IPS-18a (cell line): ENCODE measurements around the gene CNTN3.
A peak's percentile ranks its signal among the peaks of the same experiment; 100 is the strongest.

Experiments
- H3K27ac ChIP-seq: one replicate; pipeline ENCODE4 v1.5.1; 2013; ENCODE audit warnings: low read length
- H3K27me3 ChIP-seq: one replicate; pipeline ENCODE4 v1.6.1; 2013; ENCODE audit warnings: mild to moderate bottlenecking, low read length; ENCODE audit not compliant: control insufficient read depth, insufficient read depth
- H3K36me3 ChIP-seq: one replicate; pipeline ENCODE4 v1.6.1; 2013; ENCODE audit warnings: low read depth, low read length; ENCODE audit not compliant: control insufficient read depth
- H3K4me1 ChIP-seq: one replicate; pipeline ENCODE4 v1.6.1; 2013; ENCODE audit warnings: low read depth, low read length; ENCODE audit not compliant: control insufficient read depth
- H3K4me3 ChIP-seq: one replicate; pipeline ENCODE4 v1.5.1; 2013; ENCODE audit warnings: low read length
- H3K9ac ChIP-seq: one replicate; pipeline ENCODE4 v1.6.1; 2013; ENCODE audit warnings: mild to moderate bottlenecking, low read length, moderate library complexity
- H3K9me3 ChIP-seq: one replicate; pipeline ENCODE4 v1.6.1; 2013; ENCODE audit warnings: low read depth, low read length; ENCODE audit not compliant: control insufficient read depth

The CNTN3 gene

GRCh38 chr3:74633021-74633420 lies 18.6 kb upstream of the CNTN3 start:
- Histone ChIP-seq H3K9me3 (no peaks in the 10 kb centered on the region), H3K36me3 (no peaks in the 10 kb centered on the region), H3K4me3 (no peak overlapping the region), H3K9ac (no peak overlapping the region), H3K27ac (no peak overlapping the region), H3K4me1 (no peaks in the 10 kb centered on the region), H3K27me3 (no peaks in the 10 kb centered on the region)

GRCh38 chr3:74631351-74632140 lies 17.1 kb upstream of the CNTN3 start:
- no peak overlapping the region for H3K27ac ChIP-seq
- no peaks in the 10 kb centered on the region for H3K27me3 ChIP-seq
- no peaks in the 10 kb centered on the region for H3K4me1 ChIP-seq
- no peaks in the 10 kb centered on the region for H3K9me3 ChIP-seq
- H3K4me3 ChIP-seq = no peak overlapping the region
- H3K9ac ChIP-seq = no peak overlapping the region
- no peaks in the 10 kb centered on the region for H3K36me3 ChIP-seq

- no peak overlapping the region for H3K27ac ChIP-seq
- H3K27me3 ChIP-seq = no peaks in the 10 kb centered on the region
- H3K9ac ChIP-seq = no peak overlapping the region
- no peaks in the 10 kb centered on the region for H3K4me1 ChIP-seq
- no peak overlapping the region for H3K4me3 ChIP-seq
- H3K36me3 ChIP-seq = no peaks in the 10 kb centered on the region
- no peaks in the 10 kb centered on the region for H3K9me3 ChIP-seq
These were observed 16.1 kb upstream of the CNTN3 start for GRCh38 chr3:74630602-74631001.

- no peak overlapping the region for H3K27ac ChIP-seq
- no peak overlapping the region for H3K4me3 ChIP-seq
- H3K9me3 ChIP-seq = no peaks in the 10 kb centered on the region
- H3K36me3 ChIP-seq = no peaks in the 10 kb centered on the region
- no peaks in the 10 kb centered on the region for H3K27me3 ChIP-seq
- no peaks in the 10 kb centered on the region for H3K4me1 ChIP-seq
- no peak overlapping the region for H3K9ac ChIP-seq
These were observed 11.6 kb upstream of the CNTN3 start for GRCh38 chr3:74626011-74626410.

GRCh38 chr3:74624301-74624700 lies 9.8 kb upstream of the CNTN3 start:
- no peak overlapping the region for H3K9ac ChIP-seq
- no peaks in the 10 kb centered on the region for H3K9me3 ChIP-seq
- H3K4me1 ChIP-seq = no peaks in the 10 kb centered on the region
- no peak overlapping the region for H3K27ac ChIP-seq
- H3K27me3 ChIP-seq = no peaks in the 10 kb centered on the region
- no peaks in the 10 kb centered on the region for H3K36me3 ChIP-seq
- no peak overlapping the region for H3K4me3 ChIP-seq

GRCh38 chr3:74623261-74623836 lies 8.9 kb upstream of the CNTN3 start:
- no peaks in the 10 kb centered on the region for H3K27me3 ChIP-seq
- no peaks in the 10 kb centered on the region for H3K36me3 ChIP-seq
- H3K27ac ChIP-seq = no peak overlapping the region
- H3K4me3 ChIP-seq = no peak overlapping the region
- no peaks in the 10 kb centered on the region for H3K4me1 ChIP-seq
- no peaks in the 10 kb centered on the region for H3K9me3 ChIP-seq
- no peak overlapping the region for H3K9ac ChIP-seq

GRCh38 chr3:74621581-74621980 lies 7.1 kb upstream of the CNTN3 start:
- H3K36me3 ChIP-seq = no peaks in the 10 kb centered on the region
- H3K27ac ChIP-seq = no peak overlapping the region
- no peak overlapping the region for H3K4me3 ChIP-seq
- H3K27me3 ChIP-seq = peaks cover 3% of the 10 kb centered on the region
- H3K9me3 ChIP-seq = no peaks in the 10 kb centered on the region
- no peaks in the 10 kb centered on the region for H3K4me1 ChIP-seq
- H3K9ac ChIP-seq = no peak overlapping the region

- Histone ChIP-seq H3K9me3 (no peaks in the 10 kb centered on the region), H3K4me3 (no peak overlapping the region), H3K27me3 (peaks cover 37% of the 10 kb centered on the region), H3K9ac (no peak overlapping the region), H3K4me1 (peaks cover 7% of the 10 kb centered on the region), H3K36me3 (no peaks in the 10 kb centered on the region), H3K27ac (no peak overlapping the region)
These were observed 3.3 kb upstream of the CNTN3 start for GRCh38 chr3:74617776-74618175.

- H3K9me3 ChIP-seq = no peaks in the 10 kb centered on the region
- H3K27ac ChIP-seq = no peak overlapping the region
- H3K4me3 ChIP-seq = peak overlapping the region; percentile 48
- H3K36me3 ChIP-seq = no peaks in the 10 kb centered on the region
- no peak overlapping the region for H3K9ac ChIP-seq
- H3K27me3 ChIP-seq = peaks cover 55% of the 10 kb centered on the region
- peaks cover 7% of the 10 kb centered on the region for H3K4me1 ChIP-seq
These were observed 845 bp downstream of the CNTN3 start for GRCh38 chr3:74613521-74614106.

GRCh38 chr3:74613060-74613459 lies 1.4 kb downstream of the CNTN3 start:
- Histone ChIP-seq H3K9ac (no peak overlapping the region), H3K4me3 (no peak overlapping the region), H3K9me3 (no peaks in the 10 kb centered on the region), H3K27ac (no peak overlapping the region), H3K4me1 (peaks cover 7% of the 10 kb centered on the region), H3K36me3 (no peaks in the 10 kb centered on the region), H3K27me3 (peaks cover 55% of the 10 kb centered on the region)

- Histone ChIP-seq H3K4me1 (peaks cover 7% of the 10 kb centered on the region), H3K27me3 (peaks cover 48% of the 10 kb centered on the region), H3K4me3 (no peak overlapping the region), H3K36me3 (no peaks in the 10 kb centered on the region), H3K27ac (no peak overlapping the region), H3K9me3 (no peaks in the 10 kb centered on the region), H3K9ac (no peak overlapping the region)
These were observed 3.3 kb downstream of the CNTN3 start for GRCh38 chr3:74611206-74611605.

GRCh38 chr3:74607803-74608202 lies 6.7 kb downstream of the CNTN3 start:
- no peak overlapping the region for H3K9ac ChIP-seq
- H3K36me3 ChIP-seq = no peaks in the 10 kb centered on the region
- peaks cover 18% of the 10 kb centered on the region for H3K27me3 ChIP-seq
- no peak overlapping the region for H3K4me3 ChIP-seq
- H3K4me1 ChIP-seq = no peaks in the 10 kb centered on the region
- no peak overlapping the region for H3K27ac ChIP-seq
- no peaks in the 10 kb centered on the region for H3K9me3 ChIP-seq
